Stimulated activated CD4-positive, alpha-beta T cell treated with anti-CD3 and anti-CD28 coated beads, Interleukin-1b, Interleukin-23, amount 100 ng/mL, for 4 hours (primary cell): ENCODE results near the gene PTP4A2.
"Not testable (repeated sequence)": the region's sequence is repeated elsewhere in the genome, so short reads cannot be mapped to it uniquely, and the experiment has no call there.

ENCODE experiments used
- DNase-seq, 2 donors: peaks; one replicate each; pipeline ENCODE4 v3.0.0-alpha.2; 2020; ENCODE audit warnings: low read depth in 2 of 2

Gene PTP4A2

DNA sequence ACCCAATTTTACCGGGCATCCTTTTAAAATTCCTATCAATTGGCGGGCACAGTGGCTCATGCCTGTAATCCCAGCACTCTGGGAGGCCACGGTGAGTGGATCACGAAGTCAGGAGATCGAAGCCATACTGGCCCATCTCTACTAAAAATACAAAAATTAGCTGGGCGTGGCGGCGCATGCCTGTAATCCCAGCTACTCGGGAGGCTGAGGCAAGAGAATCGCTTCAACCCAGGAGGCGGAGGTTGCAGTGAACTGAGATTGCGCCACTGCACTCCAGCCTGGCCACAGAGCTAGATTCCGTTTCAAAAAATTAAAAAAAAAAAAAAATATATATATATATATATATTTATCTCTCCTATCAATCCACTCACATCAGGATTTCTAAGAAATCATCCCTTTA lies 12.3 kb downstream of the PTP4A2 start:
- not testable (repeated sequence) for DNase-seq

DNA sequence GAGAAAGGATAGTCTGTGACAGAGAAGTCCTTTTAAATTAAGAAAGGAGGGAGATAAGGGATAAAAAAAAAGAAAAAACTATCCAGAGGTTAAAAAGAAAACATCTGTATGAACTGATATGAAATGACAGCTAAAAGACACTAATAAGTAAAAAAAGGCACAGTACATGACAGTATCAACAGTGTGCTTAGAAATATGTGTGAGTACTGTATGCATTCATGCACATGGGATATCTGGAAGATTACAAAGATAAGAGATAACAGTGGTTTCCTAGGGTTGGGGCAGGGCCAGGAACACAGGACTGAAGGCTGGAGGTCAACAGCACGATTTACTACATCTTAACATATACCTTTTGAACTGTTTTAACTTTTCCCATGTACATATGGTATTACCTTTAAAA lies 13.3 kb downstream of the PTP4A2 start:
- DNase-seq = no peak

DNA sequence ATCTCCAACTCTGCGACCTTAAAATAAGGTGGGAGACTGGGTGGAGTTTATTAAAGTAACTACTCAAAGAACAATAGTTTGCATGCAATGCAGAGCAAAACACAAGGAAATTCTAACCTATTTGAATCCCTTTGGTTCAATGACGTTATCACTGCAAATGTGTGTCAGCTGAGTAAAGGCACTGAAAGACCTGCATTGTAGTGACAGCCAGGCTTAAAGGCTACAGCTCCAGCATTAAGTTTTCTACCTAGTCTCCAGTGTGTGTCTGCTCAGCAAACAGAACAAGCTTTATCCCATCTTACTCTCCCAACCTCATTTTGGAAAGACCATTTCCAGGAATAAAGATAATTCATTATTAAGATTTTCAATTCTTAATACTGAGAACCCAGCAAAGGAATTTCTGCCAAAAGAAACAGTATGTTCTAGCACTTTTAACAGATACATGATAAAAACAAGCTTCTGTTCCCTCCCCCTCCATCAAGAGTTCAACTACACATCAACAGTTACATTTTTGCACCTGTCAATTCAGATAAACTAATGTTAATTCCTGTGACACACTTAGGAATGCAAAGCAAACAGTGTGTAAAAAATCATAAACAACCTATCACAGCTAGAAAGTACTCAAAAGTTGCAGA lies 14.2 kb downstream of the PTP4A2 start:
- DNase-seq = no peak

DNA sequence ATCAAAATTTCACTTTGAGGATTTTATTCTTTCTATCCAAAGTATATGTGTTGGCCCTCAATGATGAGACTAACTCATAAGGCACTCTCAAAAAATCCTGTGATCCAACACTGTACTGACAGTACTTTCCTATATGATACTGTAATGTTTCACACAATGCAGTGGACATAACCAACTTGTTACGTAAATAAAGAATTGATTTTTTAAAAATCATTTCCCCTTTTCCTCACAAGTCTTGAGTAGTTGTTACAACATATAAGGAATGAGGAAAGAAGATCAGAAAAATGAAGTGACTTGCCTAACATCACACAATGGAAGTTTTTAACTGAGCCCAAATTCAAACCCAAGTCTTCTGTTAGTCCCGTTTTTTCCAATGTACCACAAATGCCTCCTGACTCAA lies 17.2 kb downstream of the PTP4A2 start:
- no peak for DNase-seq

DNA sequence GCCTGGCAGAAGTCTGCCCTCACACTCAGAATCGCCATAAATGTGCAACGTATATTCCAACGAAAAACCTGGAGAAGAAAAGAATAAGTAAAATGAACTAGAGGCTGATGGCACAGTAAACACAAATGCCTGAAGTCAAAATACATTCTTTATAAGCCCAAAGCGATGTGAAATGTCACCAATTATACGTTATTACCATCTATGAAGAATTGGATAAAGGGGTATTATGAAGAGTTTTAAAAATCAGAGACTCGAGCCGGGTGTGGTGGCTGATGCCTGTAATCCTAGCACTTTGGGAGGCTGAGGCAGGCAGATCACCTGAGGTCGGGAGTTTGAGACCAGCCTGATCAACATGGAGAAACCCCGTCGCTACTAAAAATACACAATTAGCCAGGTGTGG lies 18.6 kb downstream of the PTP4A2 start:
- DNase-seq = no peak

DNA sequence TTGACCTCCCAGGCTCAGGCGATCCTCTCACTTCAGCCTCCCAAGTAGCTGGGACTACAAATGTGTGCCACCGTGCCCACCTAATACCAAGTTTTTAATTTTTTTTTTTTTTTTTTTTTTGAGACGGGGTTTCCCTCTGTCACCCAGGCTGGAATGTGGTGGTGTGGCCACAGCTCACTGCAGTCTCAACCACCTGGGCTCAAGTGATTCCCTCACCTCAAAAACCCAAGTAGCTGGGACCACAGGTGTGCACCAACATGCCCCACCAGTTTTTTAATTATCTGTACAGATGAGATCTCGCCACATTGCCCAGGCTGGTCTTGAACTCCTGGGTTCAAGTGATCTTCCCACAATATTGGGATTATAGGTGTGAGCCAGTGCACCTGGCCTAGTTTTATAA lies 22.7 kb downstream of the PTP4A2 start:
- no peak for DNase-seq

DNA sequence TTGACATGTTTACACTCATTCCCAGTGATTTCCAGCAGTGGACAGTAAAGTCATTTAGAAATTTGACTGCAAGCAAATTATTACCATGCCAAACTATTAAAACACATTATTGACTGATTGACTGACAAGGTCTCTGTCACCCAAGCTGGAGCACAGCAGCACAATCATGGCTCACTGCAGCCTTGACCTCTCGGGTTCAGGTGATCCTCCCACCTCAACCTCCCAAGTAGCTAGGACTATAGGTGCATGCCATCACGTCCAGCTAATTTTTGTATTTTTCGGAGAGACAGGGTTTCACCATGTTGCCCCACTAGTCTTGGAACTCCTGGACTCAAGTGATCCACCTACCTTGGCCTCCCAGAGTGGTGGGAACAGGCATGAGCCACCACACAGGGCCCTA lies 24.2 kb downstream of the PTP4A2 start:
- DNase-seq = no peak

DNA sequence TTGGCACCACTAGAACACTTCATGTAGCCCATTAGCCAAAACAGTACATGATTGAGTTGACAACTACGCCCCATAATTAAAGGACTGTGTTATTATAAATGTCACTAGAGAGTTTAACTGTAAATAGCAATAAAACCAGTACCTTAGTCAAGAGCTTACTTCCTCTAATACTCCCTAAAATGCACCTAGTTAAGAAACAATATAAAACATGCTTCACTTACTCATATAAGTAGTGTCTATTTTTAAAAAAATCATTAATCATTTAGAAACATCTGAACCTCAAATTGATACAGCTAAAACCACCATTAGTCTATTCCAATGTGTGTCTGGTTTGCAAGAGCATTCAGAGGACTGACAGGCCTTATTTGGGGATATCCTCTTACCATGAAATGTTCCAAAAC lies 25.3 kb downstream of the PTP4A2 start:
- DNase-seq = no peak

DNA sequence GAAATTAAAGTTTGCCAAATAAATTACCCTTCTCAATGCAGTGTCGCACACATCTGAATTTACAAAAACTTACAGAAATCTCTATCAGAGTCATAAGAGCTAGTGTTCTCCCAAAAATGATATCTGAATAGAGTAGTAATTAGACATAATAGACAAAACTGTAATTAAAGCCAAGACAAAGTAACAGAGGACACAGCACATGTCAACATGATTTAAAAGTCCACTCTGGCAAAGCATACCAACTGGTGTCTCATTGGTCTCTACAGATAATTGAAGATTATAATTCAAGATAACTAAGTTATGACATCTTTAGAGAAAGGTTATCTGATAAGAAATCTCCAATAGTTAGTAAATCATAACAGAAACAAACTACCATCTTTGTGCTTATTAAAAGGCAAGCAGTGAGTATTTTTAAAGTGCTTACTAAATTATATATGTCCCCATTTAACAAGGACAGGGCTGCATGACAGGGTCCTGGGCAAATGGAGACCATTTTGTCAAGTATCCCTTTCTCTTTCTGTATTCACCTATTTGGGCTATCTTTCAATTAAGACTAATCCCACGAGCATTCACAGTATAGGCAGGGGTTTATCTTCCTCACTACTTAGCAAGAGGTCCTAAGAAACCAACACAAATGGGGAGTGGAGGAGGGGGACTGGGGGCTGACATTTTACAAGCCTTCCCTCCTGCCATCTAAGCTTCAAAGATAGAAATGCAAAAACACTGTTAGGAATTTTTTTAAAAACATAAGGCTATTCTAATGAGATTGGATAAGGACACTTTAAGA lies 26.0 kb downstream of the PTP4A2 start:
- no peak for DNase-seq

DNA sequence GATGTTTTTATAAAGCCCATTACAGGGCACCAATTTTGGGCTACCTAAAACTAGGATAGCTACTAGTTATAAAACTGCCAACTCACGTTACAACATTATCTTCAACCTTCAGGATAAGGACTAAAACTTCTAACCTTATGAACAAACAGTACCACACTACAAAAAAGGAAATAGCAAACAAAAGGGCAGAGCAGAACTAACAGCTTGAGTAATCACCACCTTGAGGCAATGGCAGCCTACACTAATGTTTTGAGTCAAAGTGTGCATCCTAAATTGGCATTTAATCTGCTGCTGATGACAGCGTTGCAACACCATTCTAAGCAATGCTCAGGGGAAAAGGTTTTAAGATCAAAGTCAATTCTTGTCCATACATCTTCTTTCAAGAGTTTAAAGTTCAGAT lies 27.2 kb downstream of the PTP4A2 start:
- no peak for DNase-seq

DNA sequence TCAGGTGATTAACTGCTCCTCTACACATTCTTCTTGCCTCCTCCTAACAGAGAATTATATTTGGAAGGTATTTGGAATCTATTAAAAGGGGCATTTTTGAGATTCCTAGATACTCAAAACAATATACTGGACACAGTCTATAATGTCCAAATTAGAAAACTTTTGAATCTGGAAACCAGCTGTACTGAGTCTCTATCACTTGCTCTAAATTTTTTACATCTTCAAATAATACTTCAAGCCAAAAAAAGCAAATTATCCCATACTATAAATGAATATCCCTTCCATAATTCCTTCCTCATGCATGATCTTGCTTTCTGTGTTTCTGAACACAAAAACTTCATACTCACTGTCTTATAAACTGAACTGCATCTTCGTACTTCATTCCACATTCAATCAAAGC lies 28.5 kb downstream of the PTP4A2 start:
- DNase-seq = no peak

DNA sequence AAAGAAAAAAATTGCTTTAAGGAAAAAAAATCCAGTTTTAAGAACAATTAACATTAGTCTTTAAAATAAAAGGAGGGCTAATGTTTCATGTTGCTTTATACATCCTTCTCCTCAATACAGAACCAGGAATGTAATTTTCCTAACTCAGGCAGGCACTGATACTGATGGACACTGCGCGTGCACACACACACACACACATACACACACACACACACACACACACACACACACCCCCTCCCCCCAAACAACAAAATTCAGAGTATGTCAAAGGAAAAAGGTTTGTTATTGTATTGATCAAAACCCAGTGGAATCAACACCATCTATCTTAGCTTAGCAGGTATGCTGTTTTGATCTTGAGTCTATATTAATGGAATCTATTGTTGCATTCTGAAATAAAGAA lies 31.6 kb downstream of the PTP4A2 start:
- DNase-seq = no peak

DNA sequence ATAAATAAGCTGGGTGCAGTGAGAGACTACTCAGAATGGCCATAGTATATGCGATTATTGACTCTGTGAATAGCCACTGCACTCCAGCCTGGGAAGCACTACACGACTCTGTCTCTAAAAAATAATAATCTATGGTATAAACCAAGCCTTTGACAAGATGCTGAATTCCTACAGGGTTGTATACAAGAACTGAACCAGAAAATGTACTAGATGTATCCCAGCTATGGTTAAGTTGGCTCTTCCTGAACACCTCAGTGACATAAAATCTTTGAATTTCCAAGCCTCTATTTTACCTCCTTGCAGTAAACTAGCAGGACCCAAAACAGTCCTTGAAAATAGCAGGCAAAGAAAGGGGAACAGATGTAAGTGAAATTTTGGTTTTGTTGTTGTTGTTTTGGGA lies 32.5 kb downstream of the PTP4A2 start:
- DNase-seq = no peak

DNA sequence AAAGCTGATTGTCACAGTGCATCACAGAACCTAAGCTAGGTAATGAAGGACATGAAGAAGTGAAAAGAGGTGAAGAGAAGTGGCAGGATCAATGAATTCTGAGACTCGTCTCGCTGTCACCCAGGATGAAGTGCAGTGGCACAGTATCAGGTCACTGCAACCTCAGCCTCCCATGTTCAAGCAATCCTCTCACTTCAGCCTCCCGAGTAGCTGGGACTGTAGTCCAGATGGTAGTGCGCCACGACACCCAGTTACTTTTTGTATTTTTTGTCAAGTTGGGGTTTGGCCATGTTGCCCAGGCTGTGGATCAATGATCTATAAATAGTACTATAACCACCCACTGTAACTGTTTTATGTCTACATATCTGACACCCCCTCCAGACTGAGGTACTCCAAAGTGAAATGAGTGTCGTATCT lies 33.1 kb downstream of the PTP4A2 start:
- DNase-seq = no peak

DNA sequence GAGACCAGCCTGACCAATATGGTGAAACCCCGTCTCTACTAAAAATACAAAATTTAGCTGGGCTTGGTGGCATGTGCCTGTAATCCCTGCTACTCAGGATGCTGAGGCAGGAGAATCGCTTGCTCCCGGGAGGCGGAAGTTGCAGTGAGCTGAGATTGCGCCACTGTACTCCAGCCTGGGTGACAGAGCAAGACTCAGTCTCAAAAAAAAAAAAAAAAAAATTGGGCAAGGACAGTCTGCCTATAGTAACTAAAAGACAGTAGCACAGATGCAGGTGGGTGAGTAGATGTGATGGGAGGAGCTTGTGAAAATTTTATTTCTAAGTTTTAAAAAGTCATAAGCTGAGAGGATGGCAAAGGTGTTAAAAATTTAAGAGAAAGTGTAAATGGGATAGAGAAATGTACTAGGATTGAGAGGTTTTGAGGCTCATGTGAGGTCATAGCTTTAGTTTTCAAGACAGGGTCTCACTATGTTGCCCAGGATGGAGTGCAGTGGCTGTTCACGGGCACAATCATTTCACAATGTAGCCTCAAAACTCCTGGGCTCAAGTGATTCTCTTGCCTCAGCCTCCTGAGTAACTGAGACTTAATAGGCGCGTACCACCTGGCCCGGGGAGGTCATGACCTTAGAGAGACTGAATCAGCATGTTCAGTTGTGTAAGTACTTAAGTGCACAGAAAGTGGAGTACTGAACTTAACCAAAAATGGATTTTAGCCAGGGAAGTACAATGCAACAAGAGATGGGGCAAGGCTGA lies 33.7 kb downstream of the PTP4A2 start:
- DNase-seq = no peak

DNA sequence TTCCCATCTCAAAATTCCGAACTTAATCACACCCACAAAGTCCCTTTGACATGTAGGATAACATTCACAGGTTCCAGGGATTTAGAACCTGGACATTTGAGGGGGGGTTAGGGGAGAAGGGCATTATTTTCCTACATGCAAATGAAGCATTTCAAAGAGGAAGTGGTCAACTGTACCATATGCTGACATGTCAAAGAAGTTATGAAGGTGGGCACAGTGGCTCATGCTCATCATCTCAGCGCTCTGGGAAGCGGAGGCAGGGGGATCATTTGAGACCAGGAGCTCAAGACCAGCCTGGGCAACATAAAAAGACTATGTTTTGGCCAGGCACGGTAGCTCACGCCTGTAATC lies 35.7 kb downstream of the PTP4A2 start:
- DNase-seq = no peak

DNA sequence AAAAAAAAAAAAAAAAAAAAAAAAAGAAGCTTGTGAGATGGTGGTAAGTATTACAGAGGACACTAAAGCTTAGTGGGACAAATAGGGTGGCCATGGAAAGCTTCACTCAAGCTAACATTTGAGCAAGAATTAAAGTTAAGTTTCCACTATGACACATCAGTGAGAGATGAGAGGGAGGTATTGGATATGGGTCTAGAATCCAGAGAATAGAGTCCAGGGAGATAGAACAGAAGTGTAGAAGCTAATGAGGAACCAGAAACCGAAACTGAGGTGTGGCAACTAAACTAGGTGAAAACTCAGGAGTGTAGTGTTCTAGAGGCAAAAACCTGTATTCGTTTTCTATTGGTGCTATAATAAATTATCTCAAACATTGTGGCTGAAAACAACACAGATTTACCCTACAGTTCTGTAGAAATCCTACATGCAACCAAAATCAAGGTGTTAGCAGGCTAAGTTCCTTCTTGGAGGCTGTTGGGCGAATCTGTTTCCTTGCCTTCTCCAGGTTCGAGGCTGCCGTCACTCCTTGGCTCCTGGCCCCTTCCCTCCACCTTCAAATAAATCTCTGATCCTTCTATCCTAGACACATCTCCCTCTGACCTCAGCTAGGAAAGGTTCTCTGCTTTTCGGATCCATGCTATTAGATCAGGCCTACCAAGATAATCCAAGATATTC lies 36.2 kb downstream of the PTP4A2 start:
- DNase-seq = no peak

DNA sequence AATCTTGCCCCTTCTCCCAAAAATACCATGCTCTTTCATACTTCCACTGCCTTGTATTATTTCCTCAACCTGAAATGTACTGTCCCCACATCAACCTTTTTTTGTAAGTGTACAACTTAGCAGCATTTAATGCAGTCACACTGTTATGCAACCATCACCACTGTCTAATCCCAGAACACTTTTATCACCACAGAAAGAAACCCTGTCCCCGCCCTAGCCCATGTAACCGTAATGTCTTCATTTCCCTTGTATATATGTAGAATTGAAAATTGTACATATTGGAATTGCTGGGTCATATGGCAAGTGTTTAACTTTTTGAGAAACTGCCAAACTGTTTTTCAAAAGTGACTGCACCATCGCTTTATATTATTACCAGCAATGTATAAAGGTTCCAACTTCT lies 37.4 kb downstream of the PTP4A2 start:
- DNase-seq = no peak

DNA sequence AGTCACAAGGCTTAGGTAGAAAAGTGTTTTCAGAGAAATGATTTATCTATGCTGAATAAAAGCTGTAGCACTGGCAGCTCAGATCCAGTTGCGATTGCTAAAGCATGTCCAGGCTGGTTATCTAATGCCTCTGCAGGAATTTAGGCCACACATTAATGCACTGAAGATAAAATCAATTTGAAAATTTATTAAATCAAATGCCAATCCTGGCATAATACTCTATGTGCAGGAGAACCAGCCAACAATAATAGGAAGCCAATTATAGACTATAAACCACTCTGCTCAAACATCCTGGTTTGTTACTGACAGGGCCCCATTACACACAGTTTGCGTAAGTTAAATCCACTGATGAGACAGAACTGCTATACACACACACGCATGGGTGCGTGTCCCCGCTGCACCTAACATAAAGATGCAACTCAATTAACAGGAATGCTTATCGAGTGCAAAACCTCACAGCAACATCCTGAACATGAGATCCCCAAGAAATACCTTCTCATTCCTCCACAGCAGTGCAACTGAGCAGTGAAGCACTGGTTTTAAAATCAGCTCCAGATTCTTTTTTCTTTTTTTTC lies 40.6 kb downstream of the PTP4A2 start:
- no peak for DNase-seq

DNA sequence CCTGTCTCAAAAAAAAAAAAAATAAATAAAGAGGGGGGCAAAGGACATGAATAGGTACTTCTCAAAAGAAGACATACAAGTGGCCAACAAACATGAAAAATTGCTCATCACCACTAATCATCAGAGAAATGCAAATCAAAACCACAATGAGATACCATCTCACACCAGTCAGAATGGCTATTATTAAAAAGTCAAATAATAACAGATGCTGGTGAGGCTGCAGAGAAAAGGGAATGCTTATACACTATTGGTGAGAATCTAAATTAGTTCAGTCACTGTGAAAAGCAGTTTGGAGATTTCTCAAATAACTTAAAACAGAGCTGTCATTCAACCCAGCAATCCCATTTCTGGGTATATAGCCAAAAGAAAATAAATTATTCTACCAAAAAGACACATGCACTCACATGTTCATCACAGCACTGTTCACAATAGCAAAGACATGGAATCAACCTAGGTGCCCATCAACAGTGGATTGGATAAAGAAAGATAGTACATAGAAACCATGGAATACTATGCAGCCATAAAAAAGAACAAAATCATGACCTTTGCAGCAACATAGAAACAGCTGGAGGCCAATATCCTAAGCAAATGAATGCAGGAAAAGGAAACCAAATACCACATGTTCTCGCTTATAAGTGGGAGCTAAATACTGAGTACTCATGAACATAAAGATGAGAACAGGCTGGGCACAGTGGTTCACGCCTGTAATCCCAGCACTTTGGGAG lies 42.5 kb downstream of the PTP4A2 start:
- not testable (repeated sequence) for DNase-seq

DNA sequence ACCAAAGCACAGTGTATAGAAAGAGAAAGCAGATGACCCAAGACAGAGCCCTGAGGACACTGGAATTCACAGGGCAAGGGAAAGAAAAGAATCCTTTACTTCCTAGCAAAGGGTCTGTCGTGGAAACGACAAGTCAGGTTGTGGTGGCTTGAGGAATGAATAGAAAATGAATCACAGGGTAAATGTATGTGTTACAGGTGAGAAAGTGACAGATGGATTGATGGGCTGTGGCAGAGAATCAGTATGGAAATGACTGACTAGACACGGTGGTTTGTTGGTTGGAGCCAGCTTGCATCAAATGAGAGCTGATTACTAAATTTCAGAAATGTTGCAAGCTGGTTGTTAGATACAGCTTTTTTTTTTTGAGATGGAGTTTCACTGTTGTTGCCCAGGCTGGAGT lies 46.9 kb downstream of the PTP4A2 start:
- DNase-seq = no peak
